Measurements from ENCODE around the gene ULK2. TPM values are rescaled to one million over a fixed set of nuclear protein-coding genes. Genes with fewer than 3 reads are reported as not detected.

ULK2 gene
- total and polyA plus RNA-seq, 8 donors: 0.29 to 254 (median 9.1) TPM

DNA sequence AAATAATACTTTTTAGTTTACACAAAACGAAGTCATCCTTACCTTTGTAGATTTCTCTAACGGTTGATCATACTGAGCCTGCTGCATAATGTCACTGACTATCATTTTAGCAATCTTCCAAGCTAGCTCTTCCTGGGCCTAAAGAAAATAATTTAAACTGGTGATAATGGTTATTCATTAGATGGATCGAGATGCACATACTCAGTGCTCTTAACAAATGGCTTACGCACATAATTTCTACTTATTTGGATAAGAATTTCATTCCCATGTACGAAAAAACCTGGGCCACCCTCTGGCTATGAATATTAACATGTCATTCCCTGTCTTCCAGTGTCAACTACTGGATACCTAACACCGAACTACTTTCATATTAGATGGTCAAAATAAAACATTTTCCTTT lies 41.4 kb upstream of the ULK2 start:
- no peak for DNase-seq
- Histone ChIP-seq H3K4me1 (peaks cover 0 to 3% (median 0%) of the 10 kb centered on the region in 4 donors), H3K27me3 (no peaks in the 10 kb centered on the region), H3K36me3 (peaks cover 60 to 100% (median 98%) of the 10 kb centered on the region in 4 donors), H3K27ac (no peak overlapping the region), H3K9me3 (no peaks in the 10 kb centered on the region), H3K4me3 (no peak overlapping the region)
- no peak for TF ChIP-seq EP300 (IDR thresholded peaks at IDR 0.05)
- TF ChIP-seq, protein P1, sequence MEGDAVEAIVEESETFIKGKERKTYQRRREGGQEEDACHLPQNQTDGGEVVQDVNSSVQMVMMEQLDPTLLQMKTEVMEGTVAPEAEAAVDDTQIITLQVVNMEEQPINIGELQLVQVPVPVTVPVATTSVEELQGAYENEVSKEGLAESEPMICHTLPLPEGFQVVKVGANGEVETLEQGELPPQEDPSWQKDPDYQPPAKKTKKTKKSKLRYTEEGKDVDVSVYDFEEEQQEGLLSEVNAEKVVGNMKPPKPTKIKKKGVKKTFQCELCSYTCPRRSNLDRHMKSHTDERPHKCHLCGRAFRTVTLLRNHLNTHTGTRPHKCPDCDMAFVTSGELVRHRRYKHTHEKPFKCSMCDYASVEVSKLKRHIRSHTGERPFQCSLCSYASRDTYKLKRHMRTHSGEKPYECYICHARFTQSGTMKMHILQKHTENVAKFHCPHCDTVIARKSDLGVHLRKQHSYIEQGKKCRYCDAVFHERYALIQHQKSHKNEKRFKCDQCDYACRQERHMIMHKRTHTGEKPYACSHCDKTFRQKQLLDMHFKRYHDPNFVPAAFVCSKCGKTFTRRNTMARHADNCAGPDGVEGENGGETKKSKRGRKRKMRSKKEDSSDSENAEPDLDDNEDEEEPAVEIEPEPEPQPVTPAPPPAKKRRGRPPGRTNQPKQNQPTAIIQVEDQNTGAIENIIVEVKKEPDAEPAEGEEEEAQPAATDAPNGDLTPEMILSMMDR (IDR thresholded peaks at IDR 0.05): no peak
- TF ChIP-seq POLR2AphosphoS5 (IDR thresholded peaks at IDR 0.05): no peak
- no peak for TF ChIP-seq POLR2A (IDR thresholded peaks at IDR 0.05)
- 82 to 96% (median 91%) methylated on average over 6 of the region's 6 CpGs for WGBS, 5 donors
- intact Hi-C loops (cut with DNase I; ENCODE audit: low total_unique reads): no loop called here

DNA sequence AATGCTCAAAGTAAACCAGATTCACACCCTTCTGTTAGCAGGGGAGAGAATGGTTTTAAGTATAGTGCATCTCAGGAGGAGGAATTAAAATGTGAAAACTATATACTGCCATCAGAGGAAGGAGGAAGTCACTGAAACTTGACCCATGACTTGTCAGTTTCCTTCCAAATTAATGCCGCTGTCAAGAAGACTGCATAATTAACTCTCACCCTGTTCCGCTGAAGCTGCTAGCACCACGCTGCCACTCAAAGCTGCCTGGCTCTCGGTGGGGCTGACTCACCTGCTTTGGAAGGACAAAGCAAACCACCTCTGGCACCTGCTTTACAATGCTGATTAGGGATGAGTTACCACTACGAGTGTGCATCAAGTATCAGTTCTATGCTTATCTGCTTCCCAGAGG lies 37.8 kb upstream of the ULK2 start:
- Histone ChIP-seq H3K36me3 (peaks cover 57 to 100% (median 100%) of the 10 kb centered on the region in 4 donors), H3K27me3 (no peaks in the 10 kb centered on the region), H3K4me3 (no peak overlapping the region), H3K27ac (peak overlapping the region in 1 of 5 donors; percentile 14), H3K9me3 (no peaks in the 10 kb centered on the region), H3K4me1 (peaks cover 0 to 11% (median 0%) of the 10 kb centered on the region in 4 donors)
- DNase-seq: peak in 1 of 2 donors; percentile 8
- TF ChIP-seq POLR2AphosphoS5 (IDR thresholded peaks at IDR 0.05): no peak
- TF ChIP-seq, protein P1 (IDR thresholded peaks at IDR 0.05): no peak
- TF ChIP-seq EP300 (IDR thresholded peaks at IDR 0.05): no peak
- no peak for TF ChIP-seq POLR2A (IDR thresholded peaks at IDR 0.05)
- 67 to 81% (median 75%) methylated on average over 5 of the region's 5 CpGs for WGBS, 5 donors
- intact Hi-C loops (cut with DNase I; ENCODE audit: low total_unique reads): no loop called here

- Histone ChIP-seq H3K36me3 (peaks cover 52 to 100% (median 99%) of the 10 kb centered on the region in 4 donors), H3K4me1 (peaks cover 0 to 11% (median 0%) of the 10 kb centered on the region in 4 donors), H3K9me3 (no peaks in the 10 kb centered on the region), H3K4me3 (no peak overlapping the region), H3K27ac (peak overlapping the region in 1 of 5 donors; percentile 14), H3K27me3 (no peaks in the 10 kb centered on the region)
- intact Hi-C loops (cut with DNase I; ENCODE audit: low total_unique reads): no loop called here
- DNase-seq: no peak
- WGBS, 5 donors: 74 to 90% (median 86%) methylated on average over 5 of the region's 5 CpGs
- TF ChIP-seq POLR2AphosphoS5 (IDR thresholded peaks at IDR 0.05) (no peak), EP300 (IDR thresholded peaks at IDR 0.05) (no peak), POLR2A (IDR thresholded peaks at IDR 0.05) (no peak)
- TF ChIP-seq, protein P1 (IDR thresholded peaks at IDR 0.05): no peak
Observed at GRCh38 chr17:19904924-19905323, 37.2 kb upstream of the ULK2 start.

DNA sequence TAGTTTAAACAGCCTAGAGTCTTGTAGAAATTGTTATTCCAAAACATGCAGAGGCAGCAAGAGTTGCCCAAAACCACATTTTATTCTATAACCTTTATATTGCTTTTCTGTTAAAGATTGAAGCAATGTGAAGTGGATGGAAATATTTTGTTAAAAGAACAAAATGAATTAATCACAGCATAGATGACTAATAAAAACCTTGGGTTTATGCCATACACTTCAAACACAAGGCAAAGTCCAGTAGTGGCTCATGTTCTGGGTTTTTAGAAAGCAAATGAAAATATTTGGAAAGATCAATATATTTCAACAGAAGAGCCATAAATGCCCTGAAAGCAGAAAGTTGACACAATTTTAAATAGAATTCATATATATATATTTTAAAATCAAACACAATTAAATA lies 36.7 kb upstream of the ULK2 start:
- H3K4me3 ChIP-seq: no peak overlapping the region
- H3K9me3 ChIP-seq: no peaks in the 10 kb centered on the region
- no peak for DNase-seq
- H3K4me1 ChIP-seq: peaks cover 0 to 11% (median 0%) of the 10 kb centered on the region in 4 donors
- no peak for TF ChIP-seq EP300 (IDR thresholded peaks at IDR 0.05)
- TF ChIP-seq, protein P1 (IDR thresholded peaks at IDR 0.05): no peak
- no peak for TF ChIP-seq POLR2AphosphoS5 (IDR thresholded peaks at IDR 0.05)
- peaks cover 47 to 99% (median 94%) of the 10 kb centered on the region in 4 donors for H3K36me3 ChIP-seq
- H3K27me3 ChIP-seq: no peaks in the 10 kb centered on the region
- H3K27ac ChIP-seq: peak overlapping the region in 1 of 5 donors; percentile 56
- intact Hi-C loops (cut with DNase I; ENCODE audit: low total_unique reads): no loop called here
